ENCODE results near the gene PRDX5. TPM values are rescaled to one million over a fixed set of nuclear protein-coding genes. Genes with fewer than 3 reads are reported as not detected.

The PRDX5 gene
- total and polyA plus RNA-seq, 2 donors (not counting 1 experiment from before 2014, with no cell fraction given): 50.4 to 95.5 TPM

DNA sequence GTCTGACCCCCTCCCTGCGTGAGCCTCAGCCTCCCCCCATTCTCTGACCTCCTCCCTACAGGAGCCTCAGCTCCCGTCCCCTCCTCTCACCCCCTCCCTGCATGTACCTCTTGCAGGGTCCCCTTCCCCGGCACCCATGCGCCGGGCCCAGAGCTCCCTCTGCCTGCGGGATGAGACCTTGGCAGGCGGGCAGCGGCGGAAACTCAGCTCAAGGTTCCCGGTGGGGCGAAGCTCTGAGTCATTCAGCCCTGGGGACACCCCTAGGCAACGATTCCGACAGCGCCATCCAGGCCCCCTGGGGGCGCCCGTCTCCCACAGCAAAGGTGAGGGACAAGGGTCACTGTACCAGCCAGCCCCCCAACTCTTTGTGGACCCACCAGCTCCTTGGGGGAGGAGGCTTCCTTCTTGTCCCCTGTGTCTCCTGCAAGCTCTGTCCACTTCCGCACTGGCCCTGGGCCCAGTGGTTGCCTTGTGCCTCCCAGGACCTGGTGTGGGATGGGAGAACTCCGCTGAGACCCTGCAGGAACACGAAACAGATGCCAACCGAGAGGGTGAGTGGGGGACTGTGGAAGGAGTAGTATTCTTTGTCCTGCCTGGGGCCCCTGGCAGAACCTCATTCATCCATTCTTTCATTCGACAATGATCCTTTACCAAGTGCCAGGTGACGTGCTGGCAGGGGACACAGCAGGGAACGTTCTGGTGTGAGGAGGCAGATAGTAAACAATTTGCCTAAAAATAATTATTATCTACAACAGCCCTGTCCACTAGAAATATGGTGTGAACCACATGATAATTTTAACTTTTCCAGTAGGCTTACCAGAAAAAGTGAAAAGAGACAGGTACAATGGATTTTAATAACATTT is 37.4 kb downstream of the PRDX5 start:
- ChIA-PET CTCF (interaction anchor here (0.6 to 10.2 kb wide), 29 partner anchors 8 to 334 kb away, joined by 3 to 188 read pairs (median 4); partner anchors contain the start of genes CATSPERZ, CCDC88B, ESRRA and FERMT3), POLR2A (interaction anchor here (0.6 to 2.8 kb wide), 7 partner anchors 9 to 86 kb away, joined by 3 to 16 read pairs (median 6); partner anchors contain the start of genes ESRRA, PRDX5 and TRMT112)
- 17% methylated on average over 19 of the region's 23 CpGs for WGBS (ENCODE audit: insufficient coverage)
- peaks cover 22 to 42% of the 10 kb centered on the region in 2 donors for H3K4me1 ChIP-seq (ENCODE audit: control insufficient read depth in 2 of 2, insufficient read depth in 2 of 2, low read length in 2 of 2)
- H3K4me1 Mint-ChIP-seq: peaks cover 30% of the 10 kb centered on the region
- H3K4me3 ChIP-seq (ENCODE audit: control extremely low read depth in 1 of 5, extremely low read depth in 1 of 5, insufficient read depth in 1 of 5, low read depth in 2 of 5, low read length in 4 of 5): no peak overlapping the region
- no peak overlapping the region for H3K9ac ChIP-seq (ENCODE audit: low read length)
- peaks cover 41% of the 10 kb centered on the region for H4K20me1 ChIP-seq (ENCODE audit: control insufficient read depth, insufficient read depth, low read length, poor library complexity, severe bottlenecking)
- no peak overlapping the region for H3K4me3 Mint-ChIP-seq
- TF ChIP-seq CTCF (IDR thresholded peaks at IDR 0.05) (peak; percentile 37), EZH2 (IDR thresholded peaks at IDR 0.05; ENCODE audit: borderline replicate concordance, insufficient read depth, low read depth, low read length, poor library complexity, severe bottlenecking) (no peak)
- peaks cover 0 to 21% of the 10 kb centered on the region in 2 experiments for H3K36me3 ChIP-seq (replicated peaks in 1 of 2; ENCODE audit: control extremely low read depth in 1 of 2, control insufficient read depth in 1 of 2, extremely low read depth in 1 of 2, insufficient read depth in 2 of 2, low read length in 1 of 2)
- H3K79me2 ChIP-seq (ENCODE audit: control insufficient read depth, insufficient read depth, low read length): peaks cover 11% of the 10 kb centered on the region
- DNase-seq: peak; percentile 76
- intact Hi-C loops (cut with micrococcal nuclease): loop anchor here (1.0 to 5.0 kb wide), 5 partner anchors 15 to 92 kb away; partner anchors contain the start of genes CCDC88B and PRDX5
- no peaks in the 10 kb centered on the region for H3K9me3 ChIP-seq (ENCODE audit: control extremely low read depth in 1 of 3, control insufficient read depth in 2 of 3, insufficient read depth in 1 of 3, low read length in 2 of 3)
- H3K9me3 Mint-ChIP-seq (ENCODE audit: insufficient read depth): no peaks in the 10 kb centered on the region
- H3K4me2 ChIP-seq (replicated peaks; ENCODE audit: low read depth, low read length, poor library complexity, severe bottlenecking): peak overlapping the region; percentile 31
- no peaks in the 10 kb centered on the region for H3K27me3 Mint-ChIP-seq
- H3K27ac ChIP-seq (ENCODE audit: low read length in 2 of 2): peak overlapping the region in 1 of 2 donors; percentile 11
- H3K27me3 ChIP-seq (replicated peaks in 1 of 4; ENCODE audit: control extremely low read depth in 1 of 4, control insufficient read depth in 3 of 4, insufficient read depth in 4 of 4, low read length in 3 of 4): no peaks in the 10 kb centered on the region
- no peak overlapping the region for H3K27ac Mint-ChIP-seq
- no peak overlapping the region for H2AFZ ChIP-seq (ENCODE audit: insufficient read depth, low read depth, low read length, poor library complexity, severe bottlenecking)
- peak; percentile 65 for ATAC-seq (ENCODE audit: low read depth)

Measured in B cell (primary cell).